Ascending aorta (tissue), 2 donors: Measurements from ENCODE around the gene PRRC2B. TPM values are rescaled to one million over a fixed set of nuclear protein-coding genes. Genes with fewer than 3 reads are reported as not detected.

Source experiments
- DNase-seq, 2 donors: peaks; one replicate each; pipeline ENCODE4 v3.0.0-alpha.2; 2019; ENCODE audit warnings: low spot score in 2 of 2
- H3K27ac ChIP-seq, 2 donors: fragments of 200-600 bp; sonication (generic); one replicate each; pipeline ENCODE4 v1.5.1; 2016 to 2017; ENCODE audit warnings: mild to moderate bottlenecking in 1 of 2
- H3K27me3 ChIP-seq: fragments of 200-600 bp; sonication (generic); one replicate; pipeline ENCODE4 v1.5.1; 2017
- H3K36me3 ChIP-seq, 2 donors: fragments of 200-600 bp; sonication (generic); one replicate each; pipeline ENCODE4 v1.5.1; 2016
- H3K4me1 ChIP-seq, 2 donors: fragments of 200-600 bp; sonication (generic); one replicate each; pipeline ENCODE4 v1.5.1; 2016 to 2017; ENCODE audit warnings: mild to moderate bottlenecking in 1 of 2
- H3K4me3 ChIP-seq, 2 donors: fragments of 200-600 bp; sonication (generic); one replicate each; pipeline ENCODE4 v1.5.1; 2016 to 2017; ENCODE audit warnings: mild to moderate bottlenecking in 1 of 2
- H3K9me3 ChIP-seq, 2 donors: fragments of 200-600 bp; sonication (generic); one replicate each; pipeline ENCODE4 v1.5.1; 2016
- CTCF ChIP-seq, 3 experiments: fragments of 200-600 bp in 2 of 3; fragments of 450-650 bp in 1 of 3; sonication (generic) in 2 of 3; IDR thresholded peaks; one replicate each; pipeline ENCODE4 v1.5.1; 2016 to 2019; ENCODE audit warnings: antibody characterized with exemption in 3 of 3, mild to moderate bottlenecking in 1 of 3, moderate library complexity in 1 of 3
- intact Hi-C: fragments of 100-400 bp; cut with DNase I; formaldehyde crosslinking; loops from one replicate; pipeline ENCODE4 v1.15.1; 2023
- total RNA-seq: library from RNA; depleted of rRNA; stranded (reverse); fragments of >200 nt; gene quantifications from one replicate; pipeline ENCODE4 v1.1.0, GENCODE V29; 2016

PRRC2B gene
- total RNA-seq, 1 donor from 2014 or later, result 199 TPM

- H3K4me3 ChIP-seq, result no peak overlapping the region
- intact Hi-C loops, result no loop called here
- H3K27ac ChIP-seq, result no peak overlapping the region
- no peaks in the 10 kb centered on the region for H3K9me3 ChIP-seq
- peak in 1 of 2 donors; percentile 54 for DNase-seq
- H3K36me3 ChIP-seq, result peaks cover 75 to 95% of the 10 kb centered on the region in 2 donors
- H3K27me3 ChIP-seq, result no peaks in the 10 kb centered on the region
- no peak for TF ChIP-seq CTCF (IDR thresholded peaks at IDR 0.05)
- H3K4me1 ChIP-seq, result no peaks in the 10 kb centered on the region
These were observed 65.2 kb downstream of the PRRC2B start for GRCh38 chr9:131459056-131459455.

- Histone ChIP-seq H3K9me3 (no peaks in the 10 kb centered on the region), H3K27me3 (no peaks in the 10 kb centered on the region), H3K4me1 (no peaks in the 10 kb centered on the region), H3K36me3 (peaks cover 74 to 95% of the 10 kb centered on the region in 2 donors), H3K27ac (no peak overlapping the region), H3K4me3 (no peak overlapping the region)
- no peak for TF ChIP-seq CTCF (IDR thresholded peaks at IDR 0.05)
- peak in 1 of 2 donors; percentile 38 for DNase-seq
- intact Hi-C loops, result no loop called here
These were observed 67.3 kb downstream of the PRRC2B start for GRCh38 chr9:131461166-131461565.

GRCh38 chr9:131464354-131465000, 70.6 kb downstream of the PRRC2B start:
- Histone ChIP-seq H3K27ac (no peak overlapping the region), H3K4me3 (no peak overlapping the region), H3K4me1 (no peaks in the 10 kb centered on the region), H3K27me3 (no peaks in the 10 kb centered on the region), H3K36me3 (peaks cover 69 to 96% of the 10 kb centered on the region in 2 donors), H3K9me3 (no peaks in the 10 kb centered on the region)
- DNase-seq, result peak in 1 of 2 donors; percentile 56
- TF ChIP-seq CTCF (IDR thresholded peaks at IDR 0.05), result no peak
- intact Hi-C loops, result no loop called here

GRCh38 chr9:131465401-131465800, 71.5 kb downstream of the PRRC2B start:
- DNase-seq, result no peak
- Histone ChIP-seq H3K4me1 (no peaks in the 10 kb centered on the region), H3K36me3 (peaks cover 69 to 96% of the 10 kb centered on the region in 2 donors), H3K27ac (no peak overlapping the region), H3K9me3 (no peaks in the 10 kb centered on the region), H3K27me3 (no peaks in the 10 kb centered on the region), H3K4me3 (no peak overlapping the region)
- TF ChIP-seq CTCF (IDR thresholded peaks at IDR 0.05), result no peak
- intact Hi-C loops, result no loop called here

- intact Hi-C loops, result no loop called here
- peak in 1 of 2 donors; percentile 62 for DNase-seq
- Histone ChIP-seq H3K9me3 (no peaks in the 10 kb centered on the region), H3K4me1 (no peaks in the 10 kb centered on the region), H3K27me3 (no peaks in the 10 kb centered on the region), H3K36me3 (peaks cover 76 to 96% of the 10 kb centered on the region in 2 donors), H3K27ac (no peak overlapping the region), H3K4me3 (no peak overlapping the region)
- TF ChIP-seq CTCF (IDR thresholded peaks at IDR 0.05), result no peak
These were observed 73.5 kb downstream of the PRRC2B start for GRCh38 chr9:131467214-131467935.
